GM12878 (cell line): Measurements from ENCODE around the gene NPAS3. TPM values are rescaled to one million over a fixed set of nuclear protein-coding genes. Genes with fewer than 3 reads are reported as not detected.

Experiments
- ATAC-seq: fragments of 200-7000 bp; cut with Tn5 transposase; 3 replicates; pipeline ENCODE4 v1.9.1; 2020; ENCODE audit warnings: mild to moderate bottlenecking, moderate library complexity
- BruUV-seq: library from RNA; stranded (reverse); fragments of 400-500 nt; replicated peaks from 2 replicates; lab custom pipeline; 2021; lab: Mats Ljungman, UMichigan
- CTCF ChIA-PET: fragments of 300-600 bp; sonication (Branson Sonifier 250); formaldehyde crosslinking; extraction: SDS; loops from one replicate; lab custom pipeline; 2021; ENCODE audit warnings: inconsistent platforms; lab: Yijun Ruan, JAX
- POLR2A ChIA-PET: fragments of 350-600 bp; formaldehyde crosslinking; extraction: SDS; loops from one replicate; lab custom pipeline; 2021; ENCODE audit warnings: inconsistent platforms; lab: Charles Lee
- RAD21 ChIA-PET: fragments of 300-600 bp; sonication (Branson Sonifier 250); formaldehyde crosslinking; loops from one replicate; lab custom pipeline; 2023; ENCODE audit warnings: antibody characterized with exemption; ENCODE audit not compliant: unreplicated experiment; lab: Charles Lee
- SMC1A ChIA-PET: fragments of 300-600 bp; sonication (Branson Sonifier 250); formaldehyde crosslinking; loops from one replicate; lab custom pipeline; 2023; ENCODE audit not compliant: unreplicated experiment, uncharacterized antibody; lab: Charles Lee
- DNase-seq: peaks from one replicate; pipeline ENCODE4 v3.0.0-alpha.2; 2011; ENCODE audit warnings: low read depth, low spot score
- FAIRE-seq: peaks from 3 replicates; lab custom pipeline; 2011; peaks lifted over from hg19 to GRCh38; lab: Jason Lieb, UNC
- H2AFZ ChIP-seq: 2 replicates; pipeline ENCODE4 v1.6.0; 2011; ENCODE audit warnings: low read depth, low read length, control low read depth; ENCODE audit not compliant: control insufficient read depth
- H3K27ac ChIP-seq: 2 replicates; pipeline ENCODE4 v1.5.1; 2011; ENCODE audit warnings: control low read depth; ENCODE audit not compliant: control insufficient read depth, insufficient read depth
- H3K27me3 ChIP-seq, 2 experiments: replicated peaks in 1 of 2; 2 replicates each; pipeline versions ENCODE4 v1.6.0 to v1.6.1; 2011; ENCODE audit warnings: low read length in 1 of 2; ENCODE audit not compliant: control insufficient read depth in 2 of 2, insufficient read depth in 2 of 2
- H3K36me3 ChIP-seq, 2 experiments: 2 replicates each; pipeline ENCODE4 v1.5.1; 2011; ENCODE audit warnings: low read length in 1 of 2; ENCODE audit not compliant: control insufficient read depth in 2 of 2, insufficient read depth in 2 of 2
- H3K4me1 ChIP-seq: 2 replicates; pipeline ENCODE4 v1.6.1; 2011; ENCODE audit warnings: mild to moderate bottlenecking, low read length, moderate library complexity, mixed read lengths; ENCODE audit not compliant: control insufficient read depth, insufficient read depth
- H3K4me2 ChIP-seq: 2 replicates; pipeline ENCODE4 v1.6.0; 2011; ENCODE audit warnings: control low read depth; ENCODE audit not compliant: control insufficient read depth, insufficient read depth
- H3K4me3 ChIP-seq: fragments of 200-600 bp; sonication (generic); 2 replicates; pipeline ENCODE4 v1.5.1; 2016
- H3K79me2 ChIP-seq: 2 replicates; pipeline ENCODE4 v1.6.0; 2011; ENCODE audit warnings: low read length; ENCODE audit not compliant: control insufficient read depth, insufficient read depth
- H3K9ac ChIP-seq: 2 replicates; pipeline ENCODE4 v1.8.0; 2011; ENCODE audit warnings: low read length, control low read depth, mixed read lengths; ENCODE audit not compliant: control insufficient read depth, insufficient read depth
- H3K9me3 ChIP-seq: replicated peaks from 3 replicates; pipeline ENCODE4 v1.5.1; 2011; ENCODE audit warnings: mild to moderate bottlenecking, low read length; ENCODE audit not compliant: control insufficient read depth, insufficient read depth
- H4K20me1 ChIP-seq: 2 replicates; pipeline ENCODE4 v1.6.0; 2011; ENCODE audit not compliant: control insufficient read depth, insufficient read depth
- EED ChIP-seq: sonication (generic); IDR thresholded peaks from 2 replicates; pipeline ENCODE4 v1.6.1; 2016; ENCODE audit warnings: antibody characterized with exemption, low read depth
- HSF1 ChIP-seq: fragments of 150-350 bp; IDR thresholded peaks from 2 replicates; pipeline ENCODE4 v1.6.1; 2014; ENCODE audit warnings: mild to moderate bottlenecking, low read depth, low read length
- NKRF ChIP-seq: fragments of 450-650 bp; conservative IDR thresholded peaks from 2 replicates; pipeline ENCODE4 v1.6.1; 2017; ENCODE audit warnings: mild to moderate bottlenecking, moderate library complexity
- SMAD5 ChIP-seq: IDR thresholded peaks from 2 replicates; pipeline ENCODE4 v1.6.1; 2016; ENCODE audit warnings: antibody characterized with exemption, low read depth
- ZNF687 ChIP-seq: fragments of 450-650 bp; IDR thresholded peaks from 2 replicates; pipeline ENCODE4 v1.6.1; 2017; ENCODE audit warnings: mild to moderate bottlenecking, moderate library complexity
- WGBS: methylation state at CpG from one replicate; pipeline ENCODE4 v1.1.6; 2016; ENCODE audit warnings: low lambda C conversion rate; ENCODE audit not compliant: insufficient replicate concordance, insufficient coverage; ENCODE audit errors: missing lambda C conversion rate; 5-methylcytosine and 5-hydroxymethylcytosine counted together
- in situ Hi-C: fragments of 300-500 bp; cut with MboI; formaldehyde crosslinking; loops from 9 replicates; pipeline ENCODE4 v1.14.3; 2018; ENCODE audit warnings: mixed read lengths
- intact Hi-C: fragments of 100-400 bp; cut with micrococcal nuclease; formaldehyde crosslinking; loops from one replicate; pipeline ENCODE4 v1.14.2; 2022; ENCODE audit not compliant: unreplicated experiment
- polyA plus RNA-seq, 11 experiments: library from polyadenylated mRNA; depleted of rRNA in 4 of 11; unstranded in 6 of 11; stranded (reverse) in 5 of 11; fragments of >200 nt; fragmentation: Nextera tagmentation in 4 of 11; fragmentation: Illumina TruSeq in 1 of 11; extraction: Ambion mirVana in 4 of 11; extraction: Trizol in 1 of 11; gene quantifications; 1 replicate in 1 of 11; 2 replicates in 10 of 11; pipeline versions ENCODE4 v1.2.1 to v1.2.3, GENCODE V29; 2011 to 2016; ENCODE audit warnings: inconsistent platforms in 2 of 11, missing spikeins in 2 of 11, low read depth in 1 of 11
- total RNA-seq, 4 experiments: library from RNA; depleted of rRNA in 3 of 4; stranded (reverse); fragments of >200 nt in 3 of 4; fragmentation: Illumina TruSeq in 1 of 4; extraction: Trizol in 1 of 4; gene quantifications; 2 replicates each; pipeline versions ENCODE4 v1.2.1 to v1.2.3, GENCODE V29; 2013 to 2021

NPAS3 gene
- total and polyA plus RNA-seq, 10 of the 15 experiments (the other 5 are each of a cell fraction or from before 2014, with no cell fraction given): under 0.01 to 2.7 (median 0.03) TPM; not detected in 6

- no TSS peak for BruUV-seq
- intact Hi-C loops: no loop called here
- FAIRE-seq (no peak), ATAC-seq (no peak), DNase-seq (no peak)
- in situ Hi-C loops: no loop called here
- no peak overlapping the region for H3K4me2 ChIP-seq
- POLR2A ChIA-PET: no interaction called here
- H3K79me2 ChIP-seq: no peaks in the 10 kb centered on the region
- H3K9me3 ChIP-seq: no peaks in the 10 kb centered on the region
- H3K36me3 ChIP-seq: no peaks in the 10 kb centered on the region
- WGBS: 51% methylated on average over 8 of the region's 8 CpGs
- no peaks in the 10 kb centered on the region for H4K20me1 ChIP-seq
- H3K4me1 ChIP-seq: no peaks in the 10 kb centered on the region
- no peak overlapping the region for H3K27ac ChIP-seq
- no peak overlapping the region for H3K4me3 ChIP-seq
- CTCF ChIA-PET: interaction anchor here (0.5 kb wide), 1 partner anchor 27 kb away, joined by 3 read pairs; no protein-coding TSS in a partner anchor
- SMC1A ChIA-PET: no interaction called here
- RAD21 ChIA-PET: no interaction called here
- no peaks in the 10 kb centered on the region for H3K27me3 ChIP-seq
- no peak overlapping the region for H2AFZ ChIP-seq
- no peak overlapping the region for H3K9ac ChIP-seq
- TF ChIP-seq NKRF: no peak
These were observed 172.2 kb downstream of the NPAS3 start for GRCh38 chr14:33110737-33111443.

- Histone ChIP-seq H4K20me1 (no peaks in the 10 kb centered on the region), H2AFZ (no peak overlapping the region), H3K4me1 (no peaks in the 10 kb centered on the region), H3K4me3 (no peak overlapping the region), H3K9me3 (no peaks in the 10 kb centered on the region), H3K9ac (no peak overlapping the region), H3K27me3 (no peaks in the 10 kb centered on the region), H3K27ac (no peak overlapping the region), H3K4me2 (no peak overlapping the region), H3K79me2 (no peaks in the 10 kb centered on the region), H3K36me3 (no peaks in the 10 kb centered on the region)
- 17% methylated on average over 3 of the region's 3 CpGs for WGBS
- DNase-seq: no peak
- no peak for ATAC-seq
- no TSS peak for BruUV-seq
- ChIA-PET SMC1A (no interaction called here), POLR2A (no interaction called here), RAD21 (no interaction called here), CTCF (no interaction called here)
- no peak for FAIRE-seq
- intact Hi-C loops (no loop called here), in situ Hi-C loops (no loop called here)
- no peak for TF ChIP-seq EED
- no peak for TF ChIP-seq NKRF
- TF ChIP-seq ZNF687: no peak
- TF ChIP-seq HSF1: no peak
- TF ChIP-seq SMAD5: no peak
These were observed 175.7 kb downstream of the NPAS3 start for GRCh38 chr14:33114331-33114730.
